GM18517 (cell line): ENCODE data around the gene MTA2.

Experiments
- ATAC-seq: cut with Tn5 transposase; IDR thresholded peaks from one replicate; pipeline ENCODE4 v1.9.1; 2021; ENCODE audit warnings: mild to moderate bottlenecking, moderate library complexity; ENCODE audit not compliant: unreplicated experiment

The MTA2 gene

DNA sequence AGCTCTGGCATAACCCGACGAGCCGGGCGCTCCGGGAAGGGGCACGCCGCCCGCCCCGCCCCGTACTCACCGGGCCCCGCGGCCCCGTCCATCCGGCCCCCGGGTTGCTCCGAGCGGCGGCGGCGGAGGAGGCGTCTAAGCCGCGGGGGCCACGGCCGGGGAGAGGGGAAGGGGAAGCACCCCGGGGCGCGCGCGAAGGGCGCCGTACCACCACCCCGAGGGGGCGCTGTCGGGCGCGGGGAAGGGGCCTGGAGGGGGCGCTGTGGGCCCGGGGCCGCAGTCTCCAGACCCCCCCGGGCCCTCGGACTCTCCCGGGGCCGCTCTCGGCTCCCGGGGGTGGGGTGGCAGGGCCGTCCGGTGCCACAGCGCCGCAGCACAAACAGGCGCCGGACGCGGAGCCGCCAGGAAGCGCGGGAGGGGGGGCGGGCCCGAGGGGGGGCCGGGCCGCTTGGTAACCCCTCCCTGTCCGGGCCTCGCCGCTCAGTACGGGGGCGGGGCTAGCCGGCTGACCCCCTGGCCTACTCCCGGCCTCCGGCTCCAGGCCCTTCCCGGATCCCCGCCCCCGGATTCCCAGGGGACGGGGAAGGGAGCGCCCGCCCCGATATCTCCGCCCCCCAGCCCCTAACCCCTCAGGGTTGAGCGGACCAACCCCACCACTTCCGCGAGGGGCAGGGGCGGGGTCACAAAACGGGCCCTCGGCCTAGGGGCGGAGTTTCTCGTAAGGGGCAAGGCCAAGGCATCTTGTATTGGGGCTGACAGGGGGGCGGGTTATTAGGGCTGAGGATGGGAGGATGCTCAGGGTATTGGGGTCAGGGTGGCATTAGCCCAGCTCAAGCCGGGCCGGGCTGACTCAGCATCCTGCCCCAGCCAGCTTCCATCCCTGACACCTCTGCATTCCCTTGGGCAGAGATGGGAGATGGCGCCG, 11.0 kb upstream of the MTA2 start, which contains the start of the genes EML3 and ROM1:
EML3 (minus strand) TSS at position 410 of the 925 bp plus-strand sequence; CDS start at position 92, 318 bp downstream.
ROM1 (plus strand) TSS at position 892 of the 925 bp plus-strand sequence; CDS start at position 917, 25 bp downstream.
- ATAC-seq: peak; percentile 71

DNA sequence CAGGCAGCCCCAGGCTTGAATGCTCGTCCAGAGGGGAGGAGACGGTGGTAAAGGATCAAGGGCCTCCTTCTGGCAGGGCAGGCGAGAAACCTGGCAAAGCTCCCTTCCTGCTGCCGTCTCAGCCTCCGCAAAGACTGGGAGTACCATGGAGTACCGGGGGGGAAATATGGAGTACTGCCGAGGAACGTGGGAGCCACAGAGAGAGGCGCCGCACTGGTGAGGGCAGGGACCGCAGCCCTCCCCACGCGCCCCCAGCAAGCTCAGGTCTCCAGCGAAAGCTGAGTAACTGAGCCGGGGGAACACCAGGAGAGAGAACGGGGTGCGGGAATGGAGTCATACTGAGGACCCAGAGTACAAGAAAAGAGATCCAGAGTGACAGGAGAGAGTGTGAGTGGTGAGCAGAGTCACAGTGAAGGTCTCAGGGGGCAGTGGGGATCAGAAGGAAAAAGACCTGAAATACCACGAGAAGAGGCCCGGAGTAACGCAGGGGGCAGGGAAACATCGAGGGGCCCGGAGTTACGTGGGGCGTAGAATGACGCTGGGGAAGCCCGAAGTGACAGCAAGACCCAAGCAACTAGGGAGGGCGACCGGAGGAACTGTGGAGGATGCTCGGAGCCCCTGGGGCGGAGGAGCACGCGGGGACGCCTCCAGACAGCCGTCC, 10.2 kb upstream of the MTA2 start:
- peak; percentile 28 for ATAC-seq

DNA sequence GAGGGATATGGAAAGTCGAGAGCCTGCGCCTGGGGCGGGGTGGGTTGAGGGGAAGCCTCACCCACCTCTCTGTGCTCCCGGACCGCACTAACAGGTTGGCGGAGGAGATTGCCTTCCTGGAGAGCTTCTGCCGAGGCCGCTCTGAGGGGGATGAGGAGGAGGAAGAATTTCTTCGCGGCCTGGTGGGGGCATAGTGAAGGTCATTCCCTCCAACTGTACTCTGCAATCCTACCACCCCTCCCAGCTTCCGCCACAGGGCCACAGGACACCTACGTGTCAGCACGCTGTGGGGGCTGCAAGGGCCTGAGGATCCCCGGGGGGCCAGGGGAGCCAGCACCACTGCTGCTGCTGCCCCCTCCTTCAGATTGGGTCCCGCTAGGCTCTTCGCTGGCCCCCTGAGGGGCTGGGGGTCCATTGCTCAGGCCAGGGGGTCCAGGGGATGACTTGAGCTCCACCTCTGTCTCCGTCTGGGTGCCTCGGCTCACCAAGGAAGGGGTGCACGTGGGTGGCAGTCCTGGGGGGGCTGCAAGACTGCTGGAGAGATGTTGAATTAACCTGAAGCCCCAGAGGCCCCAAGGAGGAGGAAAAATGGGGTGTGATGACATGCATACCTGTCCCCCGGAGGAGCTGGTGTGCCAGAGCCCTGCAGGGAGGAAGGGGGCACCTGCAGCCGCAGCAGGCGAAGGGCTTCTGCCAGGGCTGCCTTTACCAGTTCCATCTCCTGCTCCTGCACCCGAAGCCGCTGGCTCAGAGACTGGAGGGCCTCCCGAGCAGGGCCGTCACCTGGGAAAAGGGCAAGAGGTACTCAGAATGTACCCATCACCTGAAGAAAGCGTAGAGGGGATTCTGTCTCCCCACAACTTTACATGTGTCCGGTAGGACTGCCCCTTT, 9.4 kb upstream of the MTA2 start:
- no peak for ATAC-seq

DNA sequence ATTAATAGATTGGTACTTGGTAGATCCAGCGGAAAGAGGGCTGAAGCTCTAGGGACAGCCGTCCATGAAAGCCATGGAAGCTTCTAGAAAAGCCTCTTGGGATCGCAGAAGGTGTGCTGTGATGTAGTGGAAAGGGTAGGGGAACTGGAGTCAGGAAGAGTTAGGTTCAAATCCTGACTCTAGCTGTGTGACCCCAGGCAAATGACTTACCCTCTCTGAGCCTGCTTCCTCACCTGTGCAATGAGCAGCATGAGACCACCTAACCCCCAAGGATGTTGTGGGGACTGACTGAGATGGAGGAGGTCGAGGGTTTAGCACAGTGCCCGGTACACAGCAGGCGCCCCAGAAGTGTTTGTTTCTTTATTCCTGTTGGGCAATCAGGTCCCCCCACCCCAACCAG, 8.7 kb upstream of the MTA2 start:
- ATAC-seq: no peak

DNA sequence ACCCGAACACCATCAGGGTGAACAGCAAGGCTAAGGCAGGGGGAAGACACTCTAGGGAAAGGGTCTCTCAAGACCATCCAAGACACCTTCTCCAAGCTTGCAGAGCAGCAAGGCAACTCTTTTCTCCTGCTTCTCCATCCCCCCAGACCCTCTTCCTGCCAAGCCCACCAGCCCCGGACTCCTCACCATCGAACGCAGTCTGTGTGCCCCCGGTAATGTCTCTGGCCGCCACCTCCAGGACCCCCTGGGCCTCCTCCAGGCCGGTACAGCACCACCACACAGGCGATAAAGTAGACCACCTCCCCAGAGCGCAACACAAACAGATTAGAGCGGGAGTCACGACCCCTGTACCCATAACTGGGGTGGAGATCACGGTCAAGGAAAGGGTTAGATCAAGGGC, 7.1 kb upstream of the MTA2 start:
- no peak for ATAC-seq

DNA sequence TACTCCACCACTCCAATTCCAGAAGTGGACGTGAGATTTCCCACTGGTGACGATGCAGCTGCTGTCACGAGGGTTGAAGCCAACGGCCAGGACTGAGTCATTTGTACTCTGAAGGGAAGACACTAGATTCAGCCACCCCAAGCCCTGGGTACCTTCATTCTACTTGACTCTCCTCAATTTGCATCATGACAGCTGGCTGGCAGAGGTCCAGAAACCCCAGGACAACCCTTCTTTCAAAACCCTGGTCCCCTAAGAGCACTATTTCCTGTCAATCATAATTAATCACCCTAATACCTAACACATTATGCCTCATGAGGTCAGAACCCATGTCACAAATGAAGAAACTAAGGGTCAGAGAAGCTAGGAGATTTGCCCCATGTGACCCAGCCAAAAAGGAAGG, 6.0 kb upstream of the MTA2 start:
- no peak for ATAC-seq

DNA sequence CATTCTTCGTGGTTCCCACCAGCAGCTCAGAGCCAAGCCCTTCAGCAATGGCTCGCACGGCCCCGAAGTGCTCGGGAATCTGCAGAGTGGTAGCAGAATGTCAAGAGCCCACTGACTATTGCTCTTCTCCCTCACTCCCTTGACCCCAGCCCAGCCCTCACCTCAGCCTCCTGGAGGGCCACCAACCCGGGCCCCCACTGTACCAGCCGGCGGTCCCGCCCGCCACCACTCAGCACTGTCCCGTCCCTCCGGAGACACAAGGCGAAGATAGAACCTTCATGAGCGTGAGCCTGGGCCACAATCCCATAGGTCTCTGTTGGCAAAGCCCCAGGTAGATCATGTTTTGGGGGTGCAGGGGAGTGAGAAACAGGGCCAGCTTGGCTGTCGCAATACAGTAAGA, 4.2 kb upstream of the MTA2 start:
- no peak for ATAC-seq

DNA sequence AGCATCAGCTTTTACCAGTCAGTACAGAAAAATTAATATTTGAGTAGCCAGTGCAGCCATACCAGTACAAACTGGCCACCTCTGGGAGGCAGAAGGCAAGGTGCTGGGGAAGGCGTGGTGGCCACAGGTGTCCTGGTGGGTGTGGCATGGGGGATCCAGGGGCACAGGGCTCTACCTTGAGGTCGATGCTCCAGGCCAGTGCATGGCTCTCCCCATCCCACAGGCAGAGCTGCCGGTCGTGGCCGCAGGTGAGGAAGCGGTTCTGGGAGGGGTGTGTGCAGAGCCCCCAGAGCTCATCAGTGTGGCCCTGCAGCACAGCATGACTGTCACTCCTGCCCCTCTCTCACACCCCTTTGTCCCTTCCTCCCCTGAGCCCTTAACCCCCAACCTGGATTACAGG, 3.8 kb upstream of the MTA2 start:
- no peak for ATAC-seq

DNA sequence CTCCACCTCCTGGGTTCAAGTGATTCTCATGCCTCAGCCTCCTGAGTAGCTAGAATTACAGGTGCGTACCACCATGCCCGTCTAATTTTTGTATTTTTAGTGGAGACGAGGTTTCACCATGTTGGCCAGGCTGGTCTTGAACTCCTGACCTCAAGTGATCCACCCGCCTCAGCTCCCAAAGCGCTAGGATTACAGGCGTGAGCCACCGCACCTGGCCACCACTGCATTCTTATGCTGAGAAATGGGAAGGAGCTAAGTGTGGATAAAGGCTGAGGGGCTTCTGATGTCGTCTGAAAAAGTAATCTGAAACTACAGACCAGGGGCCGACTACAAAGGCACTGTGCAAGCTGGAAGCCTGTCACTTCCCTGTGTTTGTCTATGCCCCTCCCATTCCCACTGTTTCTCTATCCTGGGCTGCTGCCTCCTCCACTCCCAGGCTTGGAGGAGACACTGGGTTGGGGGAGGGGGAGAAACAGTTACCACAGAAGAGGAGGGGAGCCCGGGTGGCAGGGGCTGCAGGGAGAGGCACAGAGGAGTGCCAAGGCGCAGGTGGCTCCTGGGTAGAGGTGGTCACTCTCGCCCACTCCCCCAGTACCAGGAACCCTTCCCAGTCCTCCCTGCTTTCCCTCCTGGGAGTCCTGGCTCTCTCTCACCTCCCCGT, 2.9 kb upstream of the MTA2 start:
- ATAC-seq: no peak

DNA sequence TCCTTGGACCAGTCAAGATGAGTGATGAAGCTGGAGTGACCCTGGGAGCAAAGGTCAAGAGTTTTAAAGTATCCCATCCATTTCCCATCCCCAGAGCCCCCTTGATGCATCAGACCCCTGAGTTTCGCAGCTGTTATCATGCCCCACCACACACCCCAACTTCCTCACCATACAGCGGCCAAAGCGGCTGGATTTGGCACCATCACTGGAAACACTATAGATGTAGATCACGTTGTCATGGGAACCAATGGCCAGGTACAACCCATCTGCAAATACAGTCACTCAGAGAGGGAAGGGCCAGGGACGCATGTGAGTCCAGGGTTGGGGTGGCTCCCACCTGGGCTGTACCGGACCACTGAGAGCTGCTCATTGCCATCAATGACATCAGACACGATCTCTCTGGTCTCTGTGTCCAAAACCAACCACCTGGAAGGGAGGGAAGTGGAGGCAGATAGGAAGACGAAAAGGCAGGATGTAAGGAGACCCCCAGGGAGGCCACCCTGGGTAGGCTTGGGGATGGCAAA, 2.2 kb upstream of the MTA2 start:
- no peak for ATAC-seq

DNA sequence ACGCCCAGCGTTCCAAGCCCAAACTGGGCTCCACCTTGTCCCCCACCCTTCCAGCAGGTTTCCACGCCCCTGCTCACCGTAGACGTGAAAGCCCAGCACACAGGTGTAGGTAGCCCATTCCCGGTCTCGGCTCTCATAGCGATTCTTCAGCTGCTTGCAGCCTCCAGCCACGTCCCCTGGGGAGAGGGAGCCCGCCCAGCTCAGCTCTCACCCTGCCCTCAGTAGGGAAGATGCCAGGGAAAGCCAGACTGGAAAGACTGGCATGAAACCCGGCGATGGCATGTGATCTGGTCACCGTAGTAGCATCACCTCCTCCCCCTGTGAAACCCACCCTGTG, 1.4 kb upstream of the MTA2 start:
- ATAC-seq: no peak

DNA sequence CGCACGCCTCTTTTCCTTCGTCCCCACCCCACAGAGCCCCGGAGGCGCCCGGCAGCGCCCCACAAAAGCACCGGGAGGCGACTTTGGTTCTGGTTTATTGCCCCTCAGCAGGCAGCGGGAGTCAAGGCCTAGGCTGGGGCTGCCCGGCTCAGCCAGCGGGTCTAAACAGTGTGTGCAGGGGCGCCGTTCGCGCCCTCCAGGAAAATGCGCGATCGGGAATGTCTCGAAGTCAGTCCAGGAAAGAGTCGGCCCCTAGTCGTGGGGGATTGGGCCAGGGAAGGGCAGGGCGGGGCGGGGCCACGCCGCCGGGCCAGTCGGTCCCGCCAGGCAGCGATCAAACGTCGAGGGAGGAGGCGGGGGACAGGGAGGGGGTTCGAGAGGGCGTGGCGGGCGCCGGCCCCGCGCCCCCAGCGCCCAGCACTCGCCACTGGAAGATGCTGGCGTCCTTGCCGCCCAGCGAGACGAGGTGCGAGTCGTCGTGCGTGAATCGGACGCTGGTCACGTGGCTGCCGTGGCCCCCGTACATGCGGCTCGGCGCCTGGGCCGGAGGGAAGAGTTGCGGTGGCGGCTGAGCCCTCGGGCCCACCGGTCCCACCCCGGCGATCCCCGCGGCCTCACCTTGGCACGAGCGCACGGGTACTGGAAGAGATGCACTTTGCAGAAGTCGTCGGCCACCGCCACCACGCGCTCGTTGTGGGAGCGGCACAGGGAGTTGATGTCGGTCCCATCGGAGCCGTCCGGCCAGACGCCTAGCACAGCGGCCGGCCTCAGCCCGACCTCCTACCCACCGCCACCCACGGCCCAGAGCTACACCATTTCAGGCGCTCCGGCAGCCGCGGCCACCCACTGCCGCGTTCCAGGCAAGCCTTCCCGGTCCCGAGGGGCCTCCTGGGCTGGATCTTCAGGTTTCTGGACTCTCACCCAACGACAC, 741 bp upstream of the MTA2 start:
- no peak for ATAC-seq

DNA sequence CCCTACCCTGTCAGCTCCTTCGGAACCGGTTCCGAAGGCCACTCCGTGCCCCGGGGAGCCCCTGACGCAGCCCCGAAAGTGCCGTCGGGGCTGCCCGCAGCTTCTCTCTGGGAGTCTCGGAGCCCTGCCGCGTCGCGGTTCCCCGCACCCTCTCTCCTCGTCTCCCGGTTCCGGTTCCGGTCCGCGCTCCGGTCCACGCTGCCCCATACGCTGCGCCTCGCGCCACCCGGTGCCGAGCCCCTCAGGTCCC, 618 bp downstream of the MTA2 start:
- ATAC-seq: no peak

DNA sequence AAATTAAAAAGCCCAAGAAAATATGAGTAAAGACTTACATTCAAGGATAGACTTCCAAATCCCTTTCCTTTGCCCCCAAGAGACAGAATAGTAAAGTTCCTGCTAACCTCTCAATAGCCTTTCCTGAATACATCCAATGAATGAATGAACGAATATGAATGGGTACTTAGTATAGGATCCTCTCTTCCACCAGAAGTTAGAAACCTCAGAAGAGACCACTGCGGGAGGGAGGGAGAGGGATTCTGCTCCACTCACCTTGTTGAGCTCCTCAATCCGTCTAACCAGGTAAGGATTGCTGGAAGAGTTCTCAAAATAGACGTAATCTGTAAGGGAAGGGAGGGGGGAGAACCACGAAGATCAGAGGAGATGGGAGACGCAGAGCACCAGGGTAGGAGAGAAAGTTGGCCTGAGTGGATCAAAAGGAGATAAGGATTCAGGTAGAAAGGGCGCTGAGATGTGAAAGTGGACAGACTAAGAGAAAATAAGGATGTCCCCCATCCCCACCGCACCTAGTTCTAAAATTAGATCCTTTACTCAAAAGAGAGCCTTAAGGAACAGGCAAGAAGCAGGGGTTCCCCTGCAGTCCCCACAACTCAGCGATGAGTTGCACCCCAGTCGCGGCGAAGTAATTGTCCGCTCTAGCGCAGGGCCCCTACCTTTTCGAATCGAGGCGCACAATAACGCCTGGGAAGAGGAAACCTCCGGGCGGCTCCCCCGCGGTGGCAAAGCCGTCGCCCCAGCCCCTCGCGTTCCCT, 1.1 kb downstream of the MTA2 start:
- ATAC-seq: no peak

DNA sequence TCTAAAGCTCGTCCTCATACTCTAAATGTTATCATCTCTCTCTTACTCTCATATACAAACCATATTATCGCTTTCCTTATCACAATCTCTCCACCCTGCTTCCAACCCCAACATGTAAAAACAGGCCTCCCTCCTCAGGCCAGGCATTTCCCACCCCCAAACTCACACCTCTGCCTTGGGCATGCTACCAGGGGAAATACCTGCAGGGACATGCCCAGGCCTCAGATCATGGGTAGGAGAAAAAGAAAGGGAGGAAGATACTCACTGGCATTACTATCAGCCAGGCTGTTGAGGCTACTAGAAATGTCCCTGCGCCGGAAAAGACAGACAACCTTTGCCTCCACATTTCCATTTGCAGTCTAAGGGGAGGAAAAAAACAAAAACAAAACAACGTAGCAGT, 1.8 kb downstream of the MTA2 start:
- ATAC-seq: no peak

DNA sequence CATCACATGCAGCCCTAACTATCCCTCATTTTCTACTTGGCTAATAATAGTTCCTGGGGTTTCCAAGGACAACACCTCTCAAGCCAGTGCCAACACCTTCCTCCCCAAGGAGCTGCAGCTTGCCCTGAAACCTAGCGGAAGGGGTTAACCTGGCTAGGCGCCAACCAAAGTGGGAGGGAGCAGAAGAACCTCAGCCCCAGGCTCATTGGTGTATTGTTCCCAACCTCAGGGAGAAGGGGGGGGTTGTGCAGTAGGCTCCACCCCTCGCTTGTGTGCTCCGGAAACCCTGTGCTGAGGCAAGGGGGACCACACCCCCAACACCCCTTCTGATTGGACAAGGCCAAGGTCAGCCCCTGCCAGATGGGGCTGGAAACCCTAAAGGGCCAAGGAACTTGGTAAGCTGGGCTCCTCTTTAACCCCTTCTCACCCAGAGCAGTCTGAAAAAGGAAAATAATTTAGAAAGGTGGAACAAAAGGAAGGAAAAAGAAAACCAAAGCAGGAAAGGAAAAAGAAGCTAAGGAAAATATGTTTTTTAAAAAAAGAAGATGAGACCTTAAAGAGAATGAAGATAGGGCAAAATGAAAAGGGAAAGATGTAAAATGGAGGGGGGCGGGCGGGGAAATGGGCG, 2.5 kb downstream of the MTA2 start:
- ATAC-seq: peak; percentile 41

DNA sequence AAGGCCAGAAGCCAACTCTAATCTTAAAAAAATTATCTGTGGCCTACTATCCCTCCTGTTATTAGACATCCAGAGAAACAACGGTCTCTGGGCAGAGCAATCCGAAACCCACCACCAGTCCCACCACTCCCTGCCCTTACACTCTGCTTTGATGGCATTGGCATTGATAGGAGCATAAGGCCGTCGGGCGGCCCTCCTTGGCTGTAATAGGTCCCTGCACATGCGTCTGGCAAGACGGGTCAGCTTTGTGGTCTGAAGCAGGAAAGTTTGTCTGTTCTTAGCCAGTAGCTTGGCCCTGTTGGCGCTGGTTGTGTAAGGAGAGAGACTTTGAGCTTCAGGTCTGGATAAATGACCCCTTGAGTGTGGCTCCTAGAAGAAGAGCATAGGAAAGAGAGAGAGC, 6.5 kb downstream of the MTA2 start:
- ATAC-seq: no peak

DNA sequence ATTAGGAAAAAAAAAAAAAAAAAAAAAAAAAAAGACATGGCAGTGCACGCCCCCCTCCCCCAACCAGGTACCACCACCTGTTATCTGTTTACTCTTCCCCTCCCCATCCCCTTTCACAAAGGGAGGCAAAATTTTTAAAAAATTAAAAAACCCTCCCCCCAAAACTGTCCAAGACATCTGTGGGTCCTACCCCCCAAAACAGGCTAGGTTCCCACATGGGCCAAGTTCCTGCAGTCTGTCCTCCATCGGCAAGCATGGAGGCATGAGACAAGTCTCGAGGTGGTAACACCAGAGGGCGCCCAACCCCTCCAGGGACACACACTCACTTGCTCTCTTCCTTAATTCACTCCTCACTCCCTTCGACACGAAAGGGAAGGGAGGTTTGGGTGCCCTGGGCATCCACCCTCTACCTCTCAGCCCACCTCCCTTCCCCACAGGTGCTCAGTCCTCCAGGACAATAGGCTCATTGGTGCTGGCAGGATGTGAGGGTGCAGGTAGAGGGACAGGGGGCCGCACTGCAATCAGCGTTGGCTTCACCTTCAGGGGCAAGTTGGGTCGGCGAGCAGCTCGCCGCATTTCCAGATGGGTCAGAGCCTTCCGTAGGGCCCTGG, 8.1 kb downstream of the MTA2 start:
- ATAC-seq: no peak
